HG02571 (cell line): ENCODE measurements around the gene TRDN.
"Not testable (repeated sequence)": the region's sequence is repeated elsewhere in the genome, so short reads cannot be mapped to it uniquely, and the experiment has no call there.

Source experiments
- ATAC-seq: cut with Tn5 transposase; IDR thresholded peaks from one replicate; pipeline ENCODE4 v1.9.1; 2021; ENCODE audit warnings: mild to moderate bottlenecking, moderate library complexity; ENCODE audit not compliant: unreplicated experiment

Gene TRDN

DNA sequence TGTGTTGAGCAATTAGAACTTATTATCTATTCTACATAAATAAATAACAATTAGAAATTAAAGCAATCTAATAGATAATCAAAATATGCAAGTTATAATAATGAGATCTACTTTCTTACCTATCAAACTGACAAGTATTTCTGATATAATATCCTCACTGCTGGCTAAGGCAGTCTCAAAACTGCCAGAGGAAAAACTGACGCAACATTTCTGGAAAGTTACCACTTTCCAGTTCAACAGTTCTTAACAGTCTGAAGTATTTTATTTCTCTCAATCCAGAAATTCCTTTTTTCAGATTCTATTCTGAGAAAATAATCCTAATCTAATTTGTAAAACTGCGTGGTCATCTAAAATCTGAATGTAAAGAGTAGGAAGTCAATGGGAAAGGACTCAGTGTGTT is 121.0 kb downstream of the TRDN start:
- no peak for ATAC-seq

DNA sequence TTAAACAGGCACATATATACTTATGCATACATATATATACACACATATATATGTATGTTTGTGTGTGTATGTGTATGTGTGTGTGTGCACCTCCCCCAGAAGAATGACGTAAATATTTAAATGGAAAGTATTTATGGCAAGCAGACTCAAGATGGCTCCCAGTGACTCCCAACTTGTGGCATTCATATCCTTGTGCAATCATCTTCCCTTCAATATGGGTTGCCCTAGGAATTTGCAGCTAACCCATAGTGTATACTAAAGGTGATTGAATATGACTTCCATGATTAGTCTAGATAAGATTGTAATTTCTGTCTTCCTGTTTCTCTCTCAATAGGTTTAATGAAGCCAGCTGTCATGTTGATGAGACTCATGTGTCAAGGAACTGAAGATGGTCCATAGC is 127.6 kb downstream of the TRDN start:
- no peak for ATAC-seq

DNA sequence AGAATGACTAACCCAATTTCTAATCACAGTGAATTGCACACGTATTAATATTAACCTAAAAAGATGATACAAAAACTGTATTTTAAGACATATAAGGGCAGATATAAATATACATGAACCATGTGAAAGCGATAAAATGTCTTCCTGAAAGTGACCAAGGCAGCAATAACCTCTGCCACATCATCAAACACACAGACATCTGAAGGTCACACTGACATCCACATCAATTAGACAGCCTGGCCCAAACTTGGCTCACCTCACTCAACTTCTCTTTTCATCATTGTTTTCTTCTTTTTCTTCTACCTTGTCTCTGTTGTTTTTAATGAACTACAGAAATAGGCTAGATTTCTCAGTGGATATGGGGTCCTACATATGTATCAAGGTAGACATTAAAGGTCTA is 128.5 kb downstream of the TRDN start:
- ATAC-seq = no peak

DNA sequence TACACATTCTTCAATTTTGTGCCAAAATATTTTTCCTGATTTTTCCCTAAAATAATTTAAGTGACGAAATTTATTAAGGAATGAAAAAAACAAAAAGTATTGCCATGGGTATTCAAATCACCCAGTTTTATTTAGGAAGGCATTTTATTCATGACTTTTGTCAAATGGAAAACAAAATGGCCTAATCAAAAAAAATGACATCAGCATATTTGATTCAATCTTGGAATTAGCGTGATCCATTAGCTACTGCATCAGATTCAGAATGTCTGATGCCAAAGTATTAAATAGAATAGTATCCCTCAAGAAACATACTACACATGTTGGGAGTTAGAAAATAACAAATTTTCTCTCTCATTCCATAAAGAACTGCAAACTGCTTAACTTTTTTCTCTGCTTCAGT is 129.2 kb downstream of the TRDN start:
- ATAC-seq = no peak

DNA sequence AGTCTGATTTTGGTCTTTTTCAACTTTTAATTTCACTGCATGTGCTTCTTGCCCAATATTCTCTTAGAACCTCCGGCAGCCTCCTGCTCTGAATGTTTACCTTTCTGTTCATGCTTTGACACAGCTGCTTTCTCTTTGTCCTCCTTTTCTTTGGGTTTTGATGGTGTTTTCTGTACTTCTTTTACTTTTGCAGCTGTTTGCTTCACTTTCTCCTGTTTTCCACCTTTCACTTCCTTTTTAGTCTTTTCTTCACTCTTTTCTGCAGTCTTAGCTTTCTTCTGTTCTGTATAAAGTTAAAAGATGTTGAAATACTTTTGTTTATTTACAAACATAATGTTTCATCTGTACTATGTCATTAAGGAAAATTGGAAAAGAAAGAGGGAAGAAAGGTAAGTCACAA is 133.1 kb downstream of the TRDN start:
- no peak for ATAC-seq

DNA sequence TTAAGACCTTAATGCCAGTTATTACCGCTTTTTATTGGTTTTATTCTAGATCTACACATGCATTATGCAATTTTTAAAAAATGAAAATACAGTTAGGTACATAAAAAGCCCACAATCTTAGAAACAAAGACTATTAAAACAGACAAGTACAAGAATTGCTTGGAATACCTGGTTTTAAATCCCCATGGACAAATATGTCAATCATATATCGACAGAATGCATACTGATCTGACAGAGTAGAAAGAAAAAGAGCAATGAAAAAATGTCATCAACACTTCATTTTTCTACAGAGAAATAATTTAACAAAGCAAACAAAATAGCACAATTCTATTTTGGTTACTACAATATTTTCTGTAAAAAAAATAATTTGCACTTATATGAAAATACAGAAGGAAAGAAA is 139.7 kb downstream of the TRDN start:
- no peak for ATAC-seq

DNA sequence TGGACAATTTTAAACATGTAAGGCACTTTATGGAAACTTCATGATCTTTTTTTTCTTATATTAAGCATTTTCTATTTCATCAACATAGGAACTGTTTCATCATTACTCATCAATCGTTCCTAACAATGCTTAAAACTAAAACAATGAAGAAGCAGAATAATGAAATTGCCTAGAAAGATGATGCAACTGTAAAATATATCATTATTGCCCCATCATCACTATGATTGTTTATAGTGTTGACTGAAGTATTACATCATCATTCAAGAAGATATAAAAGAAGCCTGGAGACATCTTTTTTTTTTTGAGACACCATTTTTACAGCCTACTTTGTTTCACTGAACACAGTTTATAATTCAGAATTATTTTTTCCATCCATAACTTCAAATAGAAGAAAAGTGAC is 147.2 kb downstream of the TRDN start:
- ATAC-seq = no peak

DNA sequence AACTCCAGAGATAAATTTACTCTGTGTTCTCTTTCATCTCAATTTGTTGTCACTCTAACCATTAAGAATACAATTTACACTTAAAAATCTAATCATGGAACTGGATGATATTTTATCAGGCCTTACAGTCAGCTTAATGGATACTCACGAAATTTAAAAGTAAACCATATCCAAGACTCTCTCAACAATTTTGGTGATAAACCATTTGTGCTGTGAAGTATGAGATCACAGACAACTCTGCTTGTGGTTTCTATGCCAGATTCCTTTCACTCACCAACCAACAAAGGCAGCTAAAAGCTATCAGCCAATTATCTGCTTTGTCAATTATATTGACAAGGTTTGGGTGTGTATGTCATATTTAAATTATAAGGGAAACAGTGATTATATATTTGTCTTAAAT is 155.8 kb downstream of the TRDN start:
- ATAC-seq = no peak

DNA sequence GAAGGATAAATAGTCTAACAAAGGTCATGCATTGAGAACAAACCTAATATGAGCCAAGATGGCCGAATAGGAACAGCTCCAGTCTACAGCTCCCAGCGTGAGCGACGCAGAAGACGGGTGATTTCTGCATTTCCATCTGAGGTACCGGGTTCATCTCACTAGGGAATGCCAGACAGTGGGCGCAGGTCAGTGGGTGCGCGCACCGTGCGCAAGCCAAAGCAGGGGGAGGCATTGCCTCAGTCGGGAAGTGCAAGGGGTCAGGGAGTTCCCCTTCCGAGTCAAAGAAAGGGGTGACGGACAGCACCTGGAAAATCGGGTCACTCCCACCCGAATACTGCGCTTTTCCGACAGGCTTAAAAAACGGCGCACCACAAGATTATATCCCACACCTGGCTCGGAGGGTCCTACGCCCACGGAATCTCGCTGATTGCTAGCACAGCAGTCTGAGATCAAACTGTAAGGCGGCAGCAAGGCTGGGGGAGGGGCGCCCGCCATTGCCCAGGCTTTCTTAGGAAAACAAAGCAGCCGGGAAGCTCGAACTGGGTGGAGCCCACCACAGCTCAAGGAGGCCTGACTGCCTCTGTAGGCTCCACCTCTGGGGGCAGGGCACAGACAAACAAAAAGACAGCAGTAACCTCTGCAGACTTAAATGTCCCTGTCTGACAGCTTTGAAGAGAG is 164.6 kb downstream of the TRDN start:
- not testable (repeated sequence) for ATAC-seq

DNA sequence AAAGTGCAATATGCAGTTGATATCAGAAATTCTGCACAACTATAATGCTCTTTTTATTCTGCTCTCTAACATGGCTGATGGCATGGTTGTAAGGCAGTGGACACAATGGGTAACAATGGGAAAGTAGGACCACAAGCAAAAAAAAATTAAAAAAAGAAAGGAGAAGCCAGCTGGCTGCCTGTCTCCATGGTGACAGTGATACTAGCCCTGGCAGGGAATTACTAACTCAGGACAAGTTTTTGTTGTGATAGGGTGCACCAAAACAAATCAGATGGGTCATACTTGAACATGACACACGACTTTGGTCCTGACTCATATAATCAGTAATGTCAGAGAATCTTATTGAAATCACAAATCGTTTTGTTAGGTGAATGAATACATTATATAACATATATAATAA is 169.4 kb downstream of the TRDN start:
- no peak for ATAC-seq

DNA sequence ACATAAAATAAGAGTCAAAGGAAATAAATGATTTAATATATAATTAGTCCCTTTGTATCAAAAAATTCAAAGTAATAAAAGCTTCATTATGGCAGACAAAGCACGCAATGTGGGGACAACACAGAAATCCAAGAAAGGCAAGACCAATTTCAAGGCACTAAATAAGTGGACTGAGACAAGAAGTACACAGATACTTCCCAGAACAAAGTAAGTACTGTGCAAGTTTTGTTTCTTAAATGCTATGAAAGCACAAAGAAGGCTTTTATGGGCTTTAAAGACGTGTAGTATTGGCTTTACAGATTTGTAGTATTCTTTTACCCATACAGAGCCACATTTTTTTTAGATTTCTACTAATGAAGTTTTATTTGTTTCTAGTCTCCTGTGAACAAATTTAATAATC is 174.6 kb downstream of the TRDN start:
- no peak for ATAC-seq

DNA sequence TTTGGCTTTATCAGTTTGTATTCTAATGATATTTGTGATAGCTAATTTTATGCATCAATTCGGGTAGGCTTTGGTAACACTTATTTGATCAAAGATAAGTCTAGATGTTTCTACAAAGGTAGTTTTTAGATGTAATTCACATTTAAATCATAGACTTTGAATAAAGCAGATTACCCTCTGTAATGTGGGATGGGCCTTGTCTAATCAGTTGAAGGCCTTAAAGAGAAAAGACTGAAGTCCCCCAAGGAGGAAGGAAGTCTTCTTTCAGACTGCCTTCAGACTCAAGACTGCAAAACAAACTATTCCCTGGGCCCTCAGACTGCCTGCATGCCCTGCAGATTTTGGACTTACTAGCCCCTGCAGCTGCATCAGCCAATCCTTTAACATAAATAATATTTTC is 178.5 kb downstream of the TRDN start:
- ATAC-seq = no peak

DNA sequence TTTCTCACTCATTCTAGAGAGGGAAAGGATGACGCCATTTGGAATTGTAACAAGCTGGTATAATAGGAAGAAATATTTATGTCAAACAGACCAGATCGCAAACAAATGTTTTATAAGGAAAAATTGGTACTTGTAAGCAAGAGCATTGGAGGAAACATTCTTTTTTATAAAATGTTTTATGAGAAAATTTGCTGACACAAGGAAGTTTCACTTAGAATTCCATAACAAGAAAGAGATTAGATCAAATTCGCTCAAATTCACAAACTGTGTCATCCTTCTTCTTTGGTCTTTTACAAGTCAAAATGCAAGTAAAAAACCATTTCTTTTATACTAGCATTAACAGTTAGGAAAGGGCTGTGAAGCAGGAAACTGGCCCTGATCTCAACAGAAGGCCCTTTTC is 179.9 kb downstream of the TRDN start:
- no peak for ATAC-seq

DNA sequence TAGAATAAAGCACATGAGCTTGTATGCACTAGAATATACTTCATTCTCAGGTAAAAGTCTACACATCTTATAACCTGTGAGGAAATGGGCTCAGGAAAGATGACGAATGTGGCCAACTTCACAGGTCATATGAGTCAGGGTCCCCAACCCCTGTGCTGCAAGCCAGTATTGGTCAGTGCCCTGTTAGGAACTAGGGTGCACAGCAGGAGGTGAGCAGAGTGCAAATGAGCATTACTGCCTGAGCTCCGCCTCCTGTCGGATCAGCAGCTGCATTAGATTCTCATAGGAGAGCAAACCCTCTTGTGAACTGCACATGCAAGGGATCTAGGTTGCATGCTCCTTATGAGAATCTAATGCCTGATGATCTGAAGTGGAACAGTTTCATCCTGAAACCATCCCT is 182.3 kb downstream of the TRDN start:
- ATAC-seq = no peak

DNA sequence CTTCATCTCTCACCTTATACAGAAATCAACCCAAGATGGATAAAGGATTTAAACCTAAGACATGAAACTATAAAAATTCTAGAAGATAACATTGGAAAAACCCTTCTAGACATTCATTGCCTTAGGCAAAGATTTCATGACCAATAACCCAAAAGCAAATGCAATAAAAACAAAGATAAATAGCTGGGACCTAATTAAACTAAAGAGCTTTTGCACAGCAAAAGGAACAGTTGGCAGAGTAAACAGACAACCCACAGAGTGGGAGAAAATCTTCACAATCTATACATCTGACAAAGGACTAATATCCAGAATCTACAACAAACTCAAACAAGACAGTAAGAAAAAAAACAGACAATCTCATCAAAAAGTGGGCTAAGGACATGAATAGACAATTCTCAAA is 183.7 kb downstream of the TRDN start:
- not testable (repeated sequence) for ATAC-seq

DNA sequence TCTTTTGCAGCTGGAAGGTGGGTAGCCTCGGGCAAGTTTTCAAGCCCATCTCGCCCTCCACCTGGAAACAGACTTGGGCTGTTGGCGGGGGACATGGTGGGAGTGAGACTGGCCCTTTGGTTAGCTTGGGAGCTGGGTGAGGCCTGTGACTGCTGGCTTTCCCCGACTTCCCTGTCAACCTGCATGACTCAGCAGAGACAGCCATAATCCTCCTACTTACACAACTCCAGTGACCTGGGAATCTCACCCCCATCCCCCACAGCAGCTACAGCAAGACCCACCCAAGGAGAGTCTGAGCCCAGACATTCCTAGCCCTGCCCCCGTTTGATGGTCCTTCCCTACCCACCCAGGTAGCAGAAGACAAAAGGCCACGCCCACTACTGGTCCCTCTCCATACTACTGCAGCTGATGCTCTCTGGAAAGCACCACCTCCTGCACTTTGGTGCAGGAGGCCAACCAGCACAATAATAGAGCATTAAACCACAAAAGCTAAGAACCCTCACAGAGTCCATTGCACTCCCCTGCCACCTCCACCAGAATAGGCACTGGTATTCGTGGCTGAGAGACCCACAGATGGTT is 188.4 kb downstream of the TRDN start:
- no peak for ATAC-seq

DNA sequence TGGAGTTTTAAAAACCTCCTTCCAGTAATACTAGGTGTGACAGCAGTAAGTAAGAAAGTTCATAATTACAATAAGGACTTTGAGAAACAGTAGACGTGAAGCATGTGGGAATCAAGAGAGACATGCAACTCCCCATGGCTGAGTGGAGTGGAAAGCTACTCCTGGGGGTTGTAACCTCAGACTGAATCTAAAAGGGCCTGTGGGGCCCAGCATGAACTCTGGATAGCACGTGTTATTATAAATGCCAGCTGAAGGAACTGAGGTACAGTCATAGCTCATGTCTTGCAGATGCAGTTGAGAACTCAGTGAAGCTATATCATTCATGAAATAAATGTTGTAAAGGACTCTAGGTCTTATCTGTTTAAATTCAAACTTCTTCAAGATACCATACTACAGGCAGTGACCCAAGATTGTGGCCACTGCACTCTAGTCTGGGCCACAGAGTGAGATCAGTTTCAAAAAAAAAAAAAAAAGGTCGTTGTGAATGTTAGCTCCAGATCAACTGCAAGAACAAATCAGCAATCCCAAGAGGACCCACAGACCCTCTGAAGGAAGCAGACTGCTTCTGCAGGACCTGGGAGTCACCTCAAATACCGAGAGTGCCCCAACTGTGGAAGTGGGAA is 189.3 kb downstream of the TRDN start:
- ATAC-seq = no peak

DNA sequence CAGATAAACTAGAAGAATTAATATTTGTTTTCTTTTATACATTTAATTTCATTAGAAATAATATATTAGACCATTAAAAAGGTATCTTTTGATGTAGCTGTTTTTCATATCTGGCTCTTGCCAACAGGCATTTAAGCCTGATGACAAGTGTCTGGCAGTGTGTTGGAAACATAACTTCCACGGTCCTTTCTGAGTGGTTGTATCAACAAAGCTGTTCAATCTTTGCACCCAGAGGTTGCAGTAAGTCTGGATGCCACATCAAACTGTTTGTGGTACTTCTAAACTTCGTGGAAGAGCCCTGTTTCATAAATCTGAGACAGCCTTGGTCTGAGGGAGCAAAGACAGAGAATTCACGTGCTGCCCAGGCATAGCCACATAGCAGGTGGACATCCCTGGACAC is 197.4 kb downstream of the TRDN start:
- no peak for ATAC-seq

DNA sequence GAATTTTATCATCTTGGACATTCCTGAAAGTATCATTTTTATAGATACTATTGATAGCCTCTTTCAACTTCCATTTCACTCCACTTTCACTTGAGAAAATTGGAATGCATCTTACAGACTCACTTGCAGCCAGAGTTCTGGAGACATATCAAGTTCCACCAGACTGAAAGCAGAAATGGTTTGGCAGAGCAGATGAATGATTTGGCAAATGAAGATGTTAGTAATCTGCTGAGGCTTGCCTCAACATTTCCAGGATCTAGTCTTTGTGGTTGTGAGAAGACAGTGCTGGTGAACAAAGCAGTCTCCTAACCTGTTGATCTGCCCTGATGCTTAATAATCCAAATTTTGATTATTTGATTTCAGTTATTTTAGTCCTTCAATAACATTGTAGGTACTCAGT is 202.6 kb downstream of the TRDN start:
- ATAC-seq = no peak

DNA sequence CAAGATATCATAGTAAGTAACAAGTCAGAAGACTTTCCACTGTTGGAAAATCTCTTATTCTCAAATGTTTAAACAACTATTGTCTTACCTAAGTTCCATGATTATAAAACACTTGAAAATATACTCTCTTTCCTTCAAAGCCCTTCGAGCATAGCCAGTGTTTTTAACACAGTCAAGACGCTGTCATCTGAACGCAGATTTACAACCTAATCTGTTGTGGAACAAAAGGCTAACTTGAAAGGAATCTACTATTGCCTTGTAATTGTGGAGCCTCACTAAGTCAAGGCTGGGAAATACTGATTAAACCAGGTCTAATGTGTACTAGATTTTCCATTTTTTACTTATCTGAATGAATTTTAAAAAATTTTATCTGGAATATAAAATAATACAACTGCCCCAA is 205.8 kb downstream of the TRDN start:
- ATAC-seq = no peak

DNA sequence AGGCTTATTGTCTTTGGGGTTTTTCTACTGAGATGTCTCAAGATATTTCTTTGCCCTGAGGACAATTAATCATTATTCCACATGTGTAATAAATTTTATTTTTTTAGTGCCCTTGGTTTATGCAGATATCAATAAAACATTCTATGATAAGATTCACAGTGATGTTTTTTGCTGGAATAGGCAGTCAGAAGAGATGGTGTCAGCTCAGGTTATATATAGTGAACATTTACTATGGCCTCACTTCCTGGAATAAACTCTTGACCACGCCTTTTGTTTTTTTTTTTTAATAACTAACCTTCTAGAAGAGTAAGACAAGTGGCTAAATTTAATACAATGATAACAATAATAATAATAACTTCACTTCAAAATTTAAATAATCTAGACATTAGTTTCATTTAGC is 209.7 kb downstream of the TRDN start:
- ATAC-seq = no peak

DNA sequence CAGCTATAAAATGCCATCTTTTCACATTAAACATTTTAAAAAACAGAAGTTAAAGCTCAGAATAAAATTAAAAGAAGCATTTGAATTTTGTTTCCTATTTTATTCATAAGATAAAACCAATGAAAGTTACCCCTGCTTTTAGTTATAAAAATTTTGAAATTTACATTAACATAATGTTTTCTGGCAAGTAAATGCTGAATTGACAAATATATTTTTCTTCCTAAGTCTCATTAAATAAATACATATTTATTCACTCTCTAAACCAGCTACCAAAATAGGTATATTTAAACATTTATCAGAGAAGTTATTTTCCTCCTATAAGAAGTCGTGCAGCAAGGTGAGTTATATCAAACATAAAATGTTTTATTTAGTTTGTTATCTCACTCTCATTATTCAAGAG is 213.6 kb downstream of the TRDN start:
- no peak for ATAC-seq

DNA sequence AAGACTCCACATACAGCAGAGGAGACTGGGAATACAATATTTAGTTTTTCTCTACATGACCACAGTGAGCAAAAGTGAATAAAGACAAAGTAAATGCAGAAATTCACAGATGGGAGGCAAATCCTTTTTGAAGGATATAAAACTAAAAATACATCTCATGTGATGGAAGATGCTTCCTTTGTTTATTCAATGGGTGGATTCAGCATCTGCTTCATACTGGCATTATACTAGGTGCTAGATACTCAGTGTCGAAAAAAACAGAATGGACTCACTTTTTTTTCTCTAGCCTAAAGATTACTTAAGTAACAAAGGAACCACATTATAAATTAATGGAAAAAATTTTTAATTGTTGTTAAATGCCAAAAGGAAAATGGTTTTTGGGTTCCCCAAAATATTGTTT is 216.2 kb downstream of the TRDN start:
- no peak for ATAC-seq
